Trophoblast cell (in vitro differentiated cells and primary cell): Measurements from ENCODE around the gene AOAH.
"Not testable (repeated sequence)": the region's sequence is repeated elsewhere in the genome, so short reads cannot be mapped to it uniquely, and the experiment has no call there.

ENCODE experiments used
- DNase-seq, 2 donors: peaks; one replicate each; pipeline ENCODE4 v3.0.0-alpha.2; 2016
- H2AFZ ChIP-seq: 2 replicates; pipeline ENCODE4 v1.6.1; 2013; ENCODE audit warnings: low read length, moderate library complexity, mild to moderate bottlenecking; ENCODE audit not compliant: insufficient read depth, poor library complexity
- H2AK5ac ChIP-seq: 2 replicates; pipeline ENCODE4 v1.6.1; 2013; ENCODE audit warnings: mild to moderate bottlenecking, low read length
- H2BK120ac ChIP-seq: 2 replicates; pipeline ENCODE4 v1.6.1; 2013; ENCODE audit warnings: low read length, mild to moderate bottlenecking, moderate library complexity; ENCODE audit not compliant: insufficient read depth, poor library complexity
- H2BK12ac ChIP-seq: 2 replicates; pipeline ENCODE4 v1.6.1; 2013; ENCODE audit warnings: mild to moderate bottlenecking, low read length, moderate library complexity
- H2BK5ac ChIP-seq: 2 replicates; pipeline ENCODE4 v1.6.1; 2013; ENCODE audit warnings: low read length, low read depth, moderate library complexity, mild to moderate bottlenecking; ENCODE audit not compliant: poor library complexity
- H3K14ac ChIP-seq: 2 replicates; pipeline ENCODE4 v1.6.1; 2013; ENCODE audit warnings: mild to moderate bottlenecking, low read length
- H3K18ac ChIP-seq: 2 replicates; pipeline ENCODE4 v1.6.1; 2013; ENCODE audit warnings: mild to moderate bottlenecking, low read length
- H3K23ac ChIP-seq: 2 replicates; pipeline ENCODE4 v1.6.1; 2013; ENCODE audit warnings: low read length
- H3K27ac ChIP-seq: 2 replicates; pipeline ENCODE4 v1.5.1; 2013; ENCODE audit warnings: low read depth, mild to moderate bottlenecking, inconsistent platforms, low read length, moderate library complexity
- H3K27me3 ChIP-seq: 2 replicates; pipeline ENCODE4 v1.6.1; 2013; ENCODE audit warnings: inconsistent platforms, mild to moderate bottlenecking, low read length, moderate library complexity; ENCODE audit not compliant: insufficient read depth
- H3K36me3 ChIP-seq, 2 experiments: 1 replicate in 1 of 2; 2 replicates in 1 of 2; pipeline ENCODE4 v1.6.1; 2013; ENCODE audit warnings: low read length in 2 of 2, mild to moderate bottlenecking in 2 of 2, moderate library complexity in 1 of 2; ENCODE audit not compliant: insufficient read depth in 2 of 2, control insufficient read depth in 1 of 2
- H3K4ac ChIP-seq: 2 replicates; pipeline ENCODE4 v1.6.1; 2013; ENCODE audit warnings: low read depth, mild to moderate bottlenecking, low read length, moderate library complexity
- H3K4me1 ChIP-seq, 2 experiments: 1 replicate in 1 of 2; 2 replicates in 1 of 2; pipeline ENCODE4 v1.6.1; 2013; ENCODE audit warnings: low read length in 2 of 2, mild to moderate bottlenecking in 2 of 2, moderate library complexity in 1 of 2; ENCODE audit not compliant: insufficient read depth in 2 of 2, control insufficient read depth in 1 of 2
- H3K4me2 ChIP-seq: 2 replicates; pipeline ENCODE4 v1.6.1; 2013; ENCODE audit warnings: inconsistent platforms, mild to moderate bottlenecking, low read length, moderate library complexity
- H3K4me3 ChIP-seq: 2 replicates; pipeline ENCODE4 v1.5.1; 2013; ENCODE audit warnings: mild to moderate bottlenecking, low read depth, low read length, inconsistent platforms
- H3K79me1 ChIP-seq: one replicate; pipeline ENCODE4 v1.6.1; 2013; ENCODE audit warnings: low read length
- H3K79me2 ChIP-seq: 2 replicates; pipeline ENCODE4 v1.6.1; 2013; ENCODE audit warnings: low read length, mild to moderate bottlenecking; ENCODE audit not compliant: control insufficient read depth, insufficient read depth, poor library complexity
- H3K9ac ChIP-seq: 2 replicates; pipeline ENCODE4 v1.6.1; 2013; ENCODE audit warnings: mild to moderate bottlenecking, low read length
- H3K9me3 ChIP-seq: 2 replicates; pipeline ENCODE4 v1.6.1; 2013; ENCODE audit warnings: low read depth, mild to moderate bottlenecking, control low read depth, inconsistent platforms, low read length; ENCODE audit not compliant: insufficient read depth
- H4K12ac ChIP-seq: 2 replicates; pipeline ENCODE4 v1.6.1; 2013; ENCODE audit warnings: low read depth, mild to moderate bottlenecking, low read length, moderate library complexity
- H4K8ac ChIP-seq: 2 replicates; pipeline ENCODE4 v1.6.1; 2013; ENCODE audit warnings: low read depth, mild to moderate bottlenecking, low read length, moderate library complexity
- H4K91ac ChIP-seq: one replicate; pipeline ENCODE4 v1.6.1; 2013; ENCODE audit warnings: low read depth, mild to moderate bottlenecking, low read length, moderate library complexity
- WGBS: extraction: QIAGEN DNeasy Blood & Tissue Kit; methylation state at CpG from one replicate; pipeline ENCODE4 v1.1.7; 2013; ENCODE audit warnings: missing lambda C conversion rate; ENCODE audit not compliant: insufficient read length, insufficient coverage; ENCODE audit errors: extremely low coverage; 5-methylcytosine and 5-hydroxymethylcytosine counted together

The AOAH gene

DNA sequence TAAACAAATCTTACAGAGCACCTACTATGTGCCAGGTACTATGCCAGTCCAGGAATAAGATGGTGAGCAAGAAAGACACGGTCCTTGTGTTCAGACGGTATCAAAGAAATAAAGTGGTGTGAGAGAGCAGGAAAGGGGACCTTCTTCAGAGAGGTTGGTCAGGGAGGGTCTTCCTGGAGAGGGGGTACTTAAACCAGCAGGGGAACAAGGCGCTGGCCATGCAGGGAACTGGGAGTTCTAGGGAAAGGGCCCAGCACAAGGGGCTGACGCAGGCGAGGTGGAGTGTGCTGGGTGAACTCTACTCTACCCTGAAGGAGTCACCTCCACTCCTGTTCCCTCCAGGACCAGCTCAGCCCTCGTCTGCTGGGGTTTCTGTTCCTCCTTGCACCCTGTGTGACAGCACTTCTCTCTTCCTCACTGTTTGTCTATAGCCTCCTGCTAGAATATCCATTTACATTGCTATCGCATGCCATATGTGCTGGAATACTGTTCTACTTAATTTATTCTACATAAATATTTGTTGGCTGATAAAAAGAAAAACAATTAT, 73.5 kb downstream of the AOAH start:
- WGBS, result no CpG with 5 or more reads among the region's 7 CpGs
- no peak overlapping the region for H2BK5ac ChIP-seq
- H3K4me3 ChIP-seq, result no peak overlapping the region
- no peak overlapping the region for H3K4me2 ChIP-seq
- no peaks in the 10 kb centered on the region for H3K79me1 ChIP-seq
- no peak overlapping the region for H3K14ac ChIP-seq
- no peaks in the 10 kb centered on the region for H3K27me3 ChIP-seq
- H3K4ac ChIP-seq, result no peak overlapping the region
- no peaks in the 10 kb centered on the region for H3K4me1 ChIP-seq
- H2BK12ac ChIP-seq, result no peak overlapping the region
- no peaks in the 10 kb centered on the region for H3K9me3 ChIP-seq
- H4K12ac ChIP-seq, result no peak overlapping the region
- H3K9ac ChIP-seq, result no peak overlapping the region
- H2AK5ac ChIP-seq, result no peak overlapping the region
- H3K36me3 ChIP-seq, result no peaks in the 10 kb centered on the region
- no peak overlapping the region for H4K8ac ChIP-seq
- H3K18ac ChIP-seq, result no peak overlapping the region
- no peak overlapping the region for H4K91ac ChIP-seq
- no peak overlapping the region for H3K23ac ChIP-seq
- no peak for DNase-seq
- no peaks in the 10 kb centered on the region for H3K79me2 ChIP-seq
- no peak overlapping the region for H3K27ac ChIP-seq
- H2BK120ac ChIP-seq, result no peak overlapping the region
- H2AFZ ChIP-seq, result no peak overlapping the region

DNA sequence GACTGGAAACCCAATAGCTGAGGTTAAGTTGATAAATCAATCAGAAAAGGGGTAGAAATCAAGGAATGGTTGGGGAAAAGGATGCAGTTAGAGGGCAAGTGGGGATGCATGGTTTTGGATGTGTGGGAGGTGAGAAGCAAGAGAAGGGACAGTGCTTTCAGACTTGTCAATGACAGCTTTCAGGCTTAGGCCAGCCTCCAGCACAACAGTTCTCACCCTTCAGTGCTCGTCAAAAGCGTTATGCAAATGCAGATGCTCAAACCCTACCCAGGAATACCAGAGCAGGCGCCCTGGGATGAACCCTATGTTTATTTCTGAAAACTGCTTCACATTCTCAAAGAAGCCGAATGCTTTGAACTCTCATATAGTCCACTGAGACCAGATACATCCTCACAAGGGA, 74.0 kb downstream of the AOAH start:
- Histone ChIP-seq H3K4me1 (no peaks in the 10 kb centered on the region), H2BK5ac (no peak overlapping the region), H3K23ac (no peak overlapping the region), H3K27me3 (no peaks in the 10 kb centered on the region), H2BK12ac (no peak overlapping the region), H2AK5ac (no peak overlapping the region), H2BK120ac (no peak overlapping the region), H3K9ac (no peak overlapping the region), H4K91ac (no peak overlapping the region), H4K8ac (no peak overlapping the region), H3K4ac (no peak overlapping the region), H3K9me3 (no peaks in the 10 kb centered on the region), H3K18ac (no peak overlapping the region), H3K79me1 (no peaks in the 10 kb centered on the region), H2AFZ (no peak overlapping the region), H3K27ac (no peak overlapping the region), H3K14ac (no peak overlapping the region), H3K79me2 (no peaks in the 10 kb centered on the region), H3K4me3 (no peak overlapping the region), H3K4me2 (no peak overlapping the region), H4K12ac (no peak overlapping the region), H3K36me3 (no peaks in the 10 kb centered on the region)
- no peak for DNase-seq
- no CpG with 5 or more reads among the region's 4 CpGs for WGBS

DNA sequence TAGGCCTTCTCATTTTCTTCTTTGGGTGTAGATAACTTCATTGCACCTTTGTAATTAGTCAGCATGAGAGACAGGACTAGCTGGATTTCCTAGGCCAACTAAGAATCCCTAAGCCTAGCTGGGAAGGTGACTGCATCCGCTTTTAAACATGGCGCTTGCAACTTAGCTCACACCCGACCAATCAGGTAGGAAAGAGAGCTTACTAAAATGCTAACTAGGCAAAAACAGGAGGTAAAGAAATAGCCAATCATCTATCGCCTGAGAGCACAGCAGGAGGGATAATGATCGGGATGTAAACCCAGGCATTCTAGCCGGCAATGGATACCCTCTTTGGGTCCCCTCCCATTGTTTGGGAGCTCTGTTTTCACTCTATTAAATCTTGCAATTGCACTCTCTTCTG, 75.0 kb downstream of the AOAH start:
- H3K23ac ChIP-seq, H2BK5ac ChIP-seq, H3K79me2 ChIP-seq, H3K9ac ChIP-seq, H3K36me3 ChIP-seq, H3K9me3 ChIP-seq, H4K8ac ChIP-seq, H2AFZ ChIP-seq, H2BK120ac ChIP-seq, H2BK12ac ChIP-seq, H3K4me1 ChIP-seq, H3K18ac ChIP-seq, H4K12ac ChIP-seq, H3K14ac ChIP-seq, H4K91ac ChIP-seq, H3K4me3 ChIP-seq, H3K27me3 ChIP-seq, H3K4ac ChIP-seq, H3K4me2 ChIP-seq, H2AK5ac ChIP-seq, DNase-seq, H3K79me1 ChIP-seq, H3K27ac ChIP-seq: not testable (repeated sequence)
- WGBS, result no CpG with 5 or more reads among the region's 6 CpGs

DNA sequence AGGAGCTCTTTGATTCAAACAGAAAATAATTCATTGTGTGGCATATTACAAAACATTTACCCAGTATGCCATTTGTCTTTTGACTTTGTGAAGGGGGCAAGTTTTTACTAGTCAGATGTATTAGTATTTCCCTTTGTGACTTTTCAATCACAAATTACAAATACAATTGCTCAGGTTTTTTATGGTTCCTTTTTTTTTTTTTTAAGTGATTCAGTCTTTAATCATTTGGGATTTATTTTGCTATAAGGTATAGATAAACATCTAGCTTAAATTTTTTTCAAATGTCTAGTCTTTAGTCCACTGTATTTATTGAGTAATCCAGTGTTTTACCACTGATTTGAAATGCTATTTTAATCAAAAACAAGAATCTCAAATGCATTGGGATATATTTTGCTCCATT, 75.9 kb downstream of the AOAH start:
- no peak overlapping the region for H3K27ac ChIP-seq
- H4K8ac ChIP-seq, result no peak overlapping the region
- no peak overlapping the region for H2AFZ ChIP-seq
- H3K4ac ChIP-seq, result no peak overlapping the region
- H3K4me3 ChIP-seq, result no peak overlapping the region
- no peak overlapping the region for H4K91ac ChIP-seq
- H2AK5ac ChIP-seq, result no peak overlapping the region
- no peak for DNase-seq
- no peak overlapping the region for H2BK12ac ChIP-seq
- H4K12ac ChIP-seq, result no peak overlapping the region
- H3K36me3 ChIP-seq, result no peaks in the 10 kb centered on the region
- no peak overlapping the region for H3K18ac ChIP-seq
- no peaks in the 10 kb centered on the region for H3K9me3 ChIP-seq
- no peaks in the 10 kb centered on the region for H3K4me1 ChIP-seq
- H2BK120ac ChIP-seq, result no peak overlapping the region
- no peak overlapping the region for H3K9ac ChIP-seq
- H3K79me2 ChIP-seq, result no peaks in the 10 kb centered on the region
- H3K79me1 ChIP-seq, result no peaks in the 10 kb centered on the region
- H2BK5ac ChIP-seq, result no peak overlapping the region
- no peak overlapping the region for H3K23ac ChIP-seq
- H3K14ac ChIP-seq, result no peak overlapping the region
- H3K27me3 ChIP-seq, result no peaks in the 10 kb centered on the region
- H3K4me2 ChIP-seq, result no peak overlapping the region
